ENCODE results near the gene DSE.

The DSE gene

GRCh38 chr6:116450185-116450710, 79.5 kb downstream of the DSE start:
- no peak for TF ChIP-seq GATA3 (IDR thresholded peaks at IDR 0.05; ENCODE audit: low read depth, low read length)
- TF ChIP-seq GATA2 (IDR thresholded peaks at IDR 0.05; ENCODE audit: low read depth, low read length) = no peak

- no peak for TF ChIP-seq GATA2 (IDR thresholded peaks at IDR 0.05; ENCODE audit: low read depth, low read length)
- TF ChIP-seq GATA3 (IDR thresholded peaks at IDR 0.05; ENCODE audit: low read depth, low read length) = no peak
Observed at GRCh38 chr6:116450769-116451740, 80.3 kb downstream of the DSE start.

- TF ChIP-seq GATA3 (IDR thresholded peaks at IDR 0.05; ENCODE audit: low read depth, low read length) (no peak), GATA2 (IDR thresholded peaks at IDR 0.05; ENCODE audit: low read depth, low read length) (no peak)
Observed at GRCh38 chr6:116451916-116452315, 81.2 kb downstream of the DSE start.

- TF ChIP-seq GATA2 (IDR thresholded peaks at IDR 0.05; ENCODE audit: low read depth, low read length) (no peak), GATA3 (IDR thresholded peaks at IDR 0.05; ENCODE audit: low read depth, low read length) (no peak)
Observed at GRCh38 chr6:116452531-116452930, 81.8 kb downstream of the DSE start.

GRCh38 chr6:116456106-116456505, 85.4 kb downstream of the DSE start:
- no peak for TF ChIP-seq GATA3 (IDR thresholded peaks at IDR 0.05; ENCODE audit: low read depth, low read length)

- TF ChIP-seq GATA3 (IDR thresholded peaks at IDR 0.05; ENCODE audit: low read depth, low read length) (no peak), GATA2 (IDR thresholded peaks at IDR 0.05; ENCODE audit: low read depth, low read length) (no peak)
Observed at GRCh38 chr6:116456927-116457326, 86.2 kb downstream of the DSE start.

GRCh38 chr6:116458264-116458663, 87.5 kb downstream of the DSE start:
- no peak for TF ChIP-seq GATA2 (IDR thresholded peaks at IDR 0.05; ENCODE audit: low read depth, low read length)

GRCh38 chr6:116459927-116460326, 89.2 kb downstream of the DSE start:
- TF ChIP-seq GATA2 (IDR thresholded peaks at IDR 0.05; ENCODE audit: low read depth, low read length) (no peak), GATA3 (IDR thresholded peaks at IDR 0.05; ENCODE audit: low read depth, low read length) (no peak)

GRCh38 chr6:116461331-116461931, 90.7 kb downstream of the DSE start, which contains the start of gene CALHM6:
Gene CALHM6, plus strand, starts transcription at chr6:116461375. Its CDS starts 555 bp downstream, at chr6:116461930.
- TF ChIP-seq GATA3 (IDR thresholded peaks at IDR 0.05; ENCODE audit: low read depth, low read length) (no peak), GATA2 (IDR thresholded peaks at IDR 0.05; ENCODE audit: low read depth, low read length) (no peak)

- TF ChIP-seq GATA3 (IDR thresholded peaks at IDR 0.05; ENCODE audit: low read depth, low read length) = no peak
- TF ChIP-seq GATA2 (IDR thresholded peaks at IDR 0.05; ENCODE audit: low read depth, low read length) = no peak
Observed at GRCh38 chr6:116461932-116462885, 91.5 kb downstream of the DSE start.

- TF ChIP-seq GATA2 (IDR thresholded peaks at IDR 0.05; ENCODE audit: low read depth, low read length) (no peak), GATA3 (IDR thresholded peaks at IDR 0.05; ENCODE audit: low read depth, low read length) (no peak)
Observed at GRCh38 chr6:116463301-116463700, 92.6 kb downstream of the DSE start.

GRCh38 chr6:116465246-116465645, 94.5 kb downstream of the DSE start:
- TF ChIP-seq GATA2 (IDR thresholded peaks at IDR 0.05; ENCODE audit: low read depth, low read length) = no peak
- no peak for TF ChIP-seq GATA3 (IDR thresholded peaks at IDR 0.05; ENCODE audit: low read depth, low read length)

GRCh38 chr6:116467096-116467495, 96.3 kb downstream of the DSE start:
- TF ChIP-seq GATA2 (IDR thresholded peaks at IDR 0.05; ENCODE audit: low read depth, low read length) (no peak), GATA3 (IDR thresholded peaks at IDR 0.05; ENCODE audit: low read depth, low read length) (no peak)

- TF ChIP-seq GATA3 (IDR thresholded peaks at IDR 0.05; ENCODE audit: low read depth, low read length) = no peak
- no peak for TF ChIP-seq GATA2 (IDR thresholded peaks at IDR 0.05; ENCODE audit: low read depth, low read length)
Observed at GRCh38 chr6:116467514-116467913, 96.8 kb downstream of the DSE start.

Measured in SH-SY5Y (cell line).